Cerebellar nuclear complex (tissue), 1 donor: ENCODE measurements around the gene THRSP.
"Not testable (repeated sequence)": the region's sequence is repeated elsewhere in the genome, so short reads cannot be mapped to it uniquely, and the experiment has no call there.

Experiments used
- DNase-seq, 2 experiments: peaks; one replicate each; lab custom pipeline; 2025; lab: John Stamatoyannopoulos, UW

The THRSP gene

DNA sequence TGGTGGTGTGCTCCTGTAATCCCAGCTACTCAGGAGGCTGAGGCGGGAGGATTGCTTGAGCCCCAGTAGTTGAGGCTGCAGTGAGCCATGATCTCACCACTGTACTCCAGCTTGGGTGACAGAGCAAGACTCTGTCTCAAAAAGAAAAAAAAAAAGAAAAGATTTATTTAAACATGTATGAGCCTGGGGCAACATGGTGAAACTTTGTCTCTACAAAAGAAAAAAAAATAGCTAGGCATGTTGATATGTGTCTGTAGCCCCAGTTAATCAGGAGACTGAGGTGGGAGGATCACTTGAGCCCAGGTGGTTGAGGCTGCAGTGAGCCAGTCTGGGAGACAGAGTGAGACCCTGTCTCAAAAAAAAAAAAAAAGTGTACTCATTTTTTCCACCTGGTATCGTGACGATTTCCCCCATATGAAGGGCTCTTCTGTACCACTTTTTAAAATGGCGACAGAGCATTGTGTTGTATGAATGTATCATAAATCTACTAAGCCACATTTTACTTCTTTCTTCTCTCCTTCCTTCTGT, 24.2 kb upstream of the THRSP start:
- no peak for DNase-seq

DNA sequence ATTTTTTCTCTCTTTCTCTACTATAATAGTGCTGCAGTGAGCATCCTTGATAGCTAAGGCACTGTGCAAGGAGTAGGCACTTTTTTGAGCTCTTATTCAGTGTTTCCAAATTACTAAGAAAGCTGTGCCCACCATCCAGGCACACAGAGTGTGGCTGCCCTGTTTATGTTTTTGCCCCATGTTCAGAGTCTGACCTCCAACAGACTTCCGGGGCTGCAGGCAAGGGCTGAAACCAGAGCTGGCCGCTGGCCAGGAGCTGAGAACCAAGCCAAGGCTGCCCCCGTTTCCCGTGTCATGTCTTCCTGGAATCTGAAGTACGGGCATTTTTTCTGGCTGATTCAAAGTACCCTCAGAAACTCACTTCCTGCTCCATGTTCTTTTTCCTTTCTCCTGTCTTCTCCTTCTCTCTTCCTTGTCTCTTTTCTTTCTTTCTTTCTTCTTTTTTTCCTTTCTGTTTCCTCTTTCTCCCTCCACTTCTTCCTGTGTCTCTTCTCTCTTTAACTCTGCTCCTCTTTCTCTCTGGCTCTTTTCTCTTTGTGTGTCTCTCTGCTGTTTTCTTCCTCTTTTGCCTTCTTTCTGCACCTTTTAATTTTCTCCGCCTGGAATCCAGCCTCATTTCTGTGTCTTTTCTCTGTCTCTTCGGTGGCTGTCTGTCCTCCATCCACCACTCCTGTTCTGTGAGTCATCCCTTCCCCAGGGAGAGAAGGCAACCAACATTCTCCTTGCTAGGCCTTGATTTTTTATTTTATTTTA, 23.6 kb upstream of the THRSP start:
- no peak for DNase-seq

DNA sequence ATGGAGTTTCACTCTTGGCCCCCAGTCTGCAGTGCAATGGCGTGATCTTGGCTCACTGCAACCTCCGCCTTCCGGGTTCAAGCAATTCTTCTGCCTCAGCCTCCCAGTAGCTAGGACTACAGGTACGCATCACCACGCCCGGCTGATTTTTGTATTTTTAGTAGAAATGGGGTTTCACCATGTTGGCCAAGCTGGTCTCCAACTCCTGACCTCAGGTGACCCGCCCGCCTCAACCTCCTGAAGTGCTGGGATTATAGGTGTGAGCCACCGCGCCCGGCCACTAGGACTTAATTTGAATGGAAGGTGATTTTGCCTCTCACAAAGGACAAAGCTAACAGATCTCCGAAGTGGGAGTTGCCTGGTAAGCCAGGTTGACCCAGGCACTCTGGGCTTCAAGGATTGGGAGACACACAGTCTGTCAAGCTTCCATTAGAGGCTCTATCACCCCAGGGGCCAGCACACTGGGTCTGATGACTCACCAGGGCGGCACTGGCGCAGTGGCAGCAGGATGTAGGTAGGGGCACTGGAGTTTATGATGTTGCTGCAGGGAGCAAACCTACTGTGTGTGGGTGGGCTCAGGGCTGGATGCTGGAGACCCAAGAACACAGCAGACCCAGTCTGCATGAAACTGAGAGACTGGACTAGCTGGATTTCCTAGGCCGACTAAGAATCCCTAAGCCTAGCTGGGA, 22.8 kb upstream of the THRSP start:
- DNase-seq = no peak

DNA sequence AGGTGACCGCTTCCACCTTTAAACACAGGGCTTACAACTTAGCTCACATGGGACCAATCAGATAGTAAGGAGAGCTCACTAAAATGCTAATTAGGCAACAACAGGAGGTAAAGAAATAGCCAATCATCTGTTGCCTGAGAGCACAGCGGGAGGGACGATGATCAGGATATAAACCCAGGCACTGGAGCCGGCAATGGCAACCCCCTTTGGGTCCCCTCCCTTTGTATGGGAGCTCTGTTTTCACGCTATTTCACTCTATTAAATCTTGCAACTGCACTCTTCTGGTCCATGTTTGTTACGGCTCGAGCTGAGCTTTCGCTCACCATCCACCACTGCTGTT, 22.3 kb upstream of the THRSP start:
- not testable (repeated sequence) for DNase-seq

DNA sequence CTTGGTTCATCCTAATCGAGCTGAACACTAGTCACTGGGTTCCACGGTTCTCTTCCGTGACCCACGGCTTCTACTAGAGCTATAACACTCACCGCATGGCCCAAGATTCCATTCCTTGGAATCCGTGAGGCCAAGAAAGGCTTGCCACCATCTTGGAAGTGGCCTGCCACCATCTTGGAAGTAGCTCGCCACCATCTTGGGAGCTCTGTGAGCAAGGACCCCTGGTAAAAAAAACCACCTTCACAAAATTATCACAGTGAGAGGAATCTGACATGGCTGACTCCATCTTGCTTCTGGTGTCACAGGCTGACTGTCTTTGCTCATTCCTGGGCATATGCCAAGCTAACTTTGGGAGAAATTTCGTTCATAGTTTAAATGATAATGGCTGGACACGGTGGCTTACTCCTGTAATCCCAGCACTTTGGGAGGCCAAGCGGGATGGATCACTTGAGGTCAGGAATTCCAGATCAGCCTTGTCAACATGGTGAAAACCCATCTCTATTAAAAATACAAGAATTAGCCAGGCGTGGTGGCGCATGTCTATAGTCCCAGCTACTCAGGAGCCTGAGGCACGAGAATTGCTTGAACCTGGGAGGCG, 21.7 kb upstream of the THRSP start:
- DNase-seq = no peak

DNA sequence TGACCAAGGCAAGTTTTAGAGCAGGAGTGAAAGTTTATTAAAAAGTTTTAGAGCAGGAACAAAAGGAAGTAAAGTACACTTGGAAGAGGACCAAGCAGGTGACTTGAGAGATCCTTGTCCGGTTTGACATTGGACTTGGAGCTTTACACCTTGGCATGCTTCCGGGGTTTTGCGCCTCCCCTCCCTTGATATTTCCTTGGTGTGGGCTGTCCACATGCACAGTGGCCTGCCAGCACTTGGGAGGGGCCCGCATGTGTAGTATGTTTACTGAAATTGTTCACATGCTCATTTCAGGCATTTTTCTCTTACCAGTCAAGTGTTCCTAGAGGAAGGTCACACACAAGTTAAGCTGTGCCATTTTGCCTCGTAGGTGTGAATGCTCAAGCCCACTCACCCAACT, 19.0 kb upstream of the THRSP start:
- DNase-seq = no peak

DNA sequence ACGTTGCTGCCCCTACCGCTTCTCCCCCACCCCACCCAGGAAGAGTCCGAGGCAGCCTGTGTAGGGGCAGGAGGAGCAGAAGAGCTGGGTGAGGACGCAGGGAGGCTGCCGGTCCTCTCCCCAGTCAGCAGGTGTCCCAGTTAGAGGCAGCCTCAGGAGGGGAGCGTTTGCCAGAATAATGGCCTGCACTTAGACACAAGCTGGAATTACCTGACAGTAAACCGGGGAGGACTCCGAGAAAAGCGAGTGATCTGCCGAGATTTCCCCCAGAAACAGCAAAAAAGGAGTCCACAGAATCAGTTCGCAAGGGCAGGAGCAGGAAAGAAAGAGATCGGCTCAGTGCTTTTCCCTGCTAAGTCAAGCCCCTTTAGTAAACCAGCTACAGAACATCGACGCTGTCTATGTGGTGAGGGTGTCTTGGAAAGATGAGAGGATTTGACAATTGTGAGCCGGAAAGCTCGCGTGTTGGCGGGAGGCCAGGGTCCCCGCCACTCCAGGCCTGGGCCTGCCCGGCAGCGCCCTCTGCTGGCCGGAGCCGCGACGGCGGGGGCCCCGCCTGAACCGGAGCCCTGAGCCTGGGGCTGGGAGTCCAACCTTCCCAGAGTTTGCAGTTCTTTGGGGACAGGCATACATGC, 17.7 kb upstream of the THRSP start:
- DNase-seq = peak in 1 of 2 experiments; percentile 33

DNA sequence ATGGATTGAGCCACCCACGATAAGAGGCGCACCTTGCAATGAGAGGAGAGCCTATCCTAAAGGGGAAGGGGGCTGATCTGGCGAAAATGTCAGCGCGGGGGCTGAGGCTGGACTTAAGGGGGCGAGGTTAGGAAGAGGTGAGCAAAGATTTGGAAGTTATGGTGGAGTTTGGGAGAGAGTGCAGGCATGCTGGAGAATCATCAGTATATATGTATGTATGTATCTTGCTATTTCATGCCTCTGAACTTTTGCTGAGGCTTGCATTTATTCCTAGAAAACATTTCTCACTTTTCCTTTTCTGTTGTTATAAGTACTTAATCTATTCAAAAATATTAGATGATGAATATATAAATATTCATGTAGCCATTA, 17.2 kb upstream of the THRSP start:
- no peak for DNase-seq

DNA sequence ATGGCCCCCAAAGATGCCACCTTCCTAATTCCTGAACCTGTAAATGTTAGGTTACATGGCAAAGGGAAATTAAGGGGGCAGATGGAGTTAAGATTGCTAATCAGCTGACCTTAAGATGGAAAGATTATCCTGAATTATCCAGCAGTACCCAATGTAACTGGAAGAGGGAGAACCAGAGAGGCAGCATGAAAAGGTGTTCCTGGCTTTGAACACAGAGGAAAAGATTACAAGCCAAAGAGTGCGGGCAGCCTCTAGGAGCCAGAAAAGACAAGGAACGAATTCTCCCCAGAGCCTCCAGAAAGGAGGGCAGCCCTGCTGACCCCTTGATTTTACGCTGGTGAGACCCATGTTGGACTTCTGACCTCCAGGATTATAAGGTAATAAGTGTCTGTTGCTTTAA, 15.1 kb upstream of the THRSP start:
- no peak for DNase-seq

DNA sequence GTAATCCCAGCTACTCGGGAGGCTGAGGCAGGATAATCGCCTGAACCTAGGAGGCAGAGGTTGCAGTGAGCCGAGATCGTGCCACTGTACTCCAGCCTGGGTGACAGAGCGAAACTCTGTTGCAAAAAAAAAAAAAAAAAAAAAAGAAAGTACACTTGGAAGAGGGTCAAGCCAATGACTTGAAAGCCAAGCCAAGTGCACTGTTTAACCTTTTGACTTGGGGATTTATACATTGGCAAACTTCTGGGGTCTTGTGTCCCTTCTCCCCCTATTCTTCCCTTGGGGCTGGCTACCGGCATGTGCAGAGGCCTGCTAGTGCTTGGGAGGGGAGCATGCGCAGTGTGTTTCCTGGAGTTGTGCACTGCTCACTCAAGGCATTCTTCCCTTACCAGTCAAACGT, 14.3 kb upstream of the THRSP start:
- no peak for DNase-seq

DNA sequence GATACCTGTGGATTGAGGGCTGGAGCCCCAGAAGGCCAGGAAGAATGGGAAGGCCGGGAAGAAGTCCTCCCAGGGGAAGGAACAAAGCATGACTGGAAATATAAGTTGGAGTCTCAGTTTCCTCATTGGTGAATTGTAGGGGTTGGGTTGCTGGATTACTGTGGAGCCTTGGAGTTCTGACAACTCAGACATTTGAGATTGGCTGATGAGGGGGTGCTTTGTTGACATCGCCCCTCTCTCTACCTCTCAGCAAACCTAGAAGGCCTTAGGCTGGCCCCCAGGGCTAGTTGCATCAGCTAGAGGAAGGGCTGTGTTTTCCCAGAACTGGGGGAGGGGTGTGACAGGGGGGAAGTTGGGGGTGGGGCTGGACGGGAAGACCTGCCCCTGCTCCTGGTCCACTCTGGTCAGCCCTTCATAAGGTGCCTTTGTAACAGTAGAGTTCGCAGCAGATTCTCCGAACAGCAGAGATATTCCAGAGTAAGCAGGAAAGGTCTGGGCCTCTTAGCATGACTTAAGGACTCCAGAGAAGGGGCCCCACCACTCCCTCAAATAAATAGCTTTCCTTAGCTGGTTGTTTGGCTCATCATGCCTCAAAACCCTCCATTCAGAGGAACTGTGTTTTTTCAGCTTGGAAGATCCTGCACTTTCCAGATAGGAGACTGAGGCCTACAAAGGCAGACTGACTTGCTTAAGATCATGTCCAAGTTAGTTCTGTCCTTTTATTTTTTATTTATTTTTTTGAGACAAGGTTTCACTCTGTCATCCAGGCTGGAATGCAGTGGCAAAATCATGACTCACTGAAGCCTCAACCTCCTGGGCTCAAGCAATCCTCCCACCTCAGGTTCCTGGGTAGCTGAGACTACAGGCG, 12.5 kb upstream of the THRSP start:
- DNase-seq = no peak

DNA sequence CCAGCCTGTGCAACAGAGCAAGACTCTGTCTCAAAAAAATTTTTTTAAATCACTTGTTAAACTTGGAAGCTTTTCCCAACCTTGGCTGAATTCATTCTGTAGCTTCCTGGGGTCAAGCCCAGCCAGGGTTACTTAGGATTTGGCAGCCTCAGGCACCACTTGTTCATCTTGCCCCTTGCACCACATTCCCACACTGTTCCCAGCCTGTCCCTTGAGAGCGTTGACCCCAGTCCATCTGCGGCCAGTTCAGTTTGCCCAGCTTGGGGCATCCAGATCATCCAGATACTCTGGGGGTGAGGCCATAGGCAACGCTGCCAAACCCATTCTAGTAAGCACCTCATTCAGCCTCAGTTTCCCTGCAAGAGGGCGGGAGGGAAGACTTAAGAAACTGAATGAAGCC, 8.7 kb upstream of the THRSP start:
- DNase-seq = no peak

DNA sequence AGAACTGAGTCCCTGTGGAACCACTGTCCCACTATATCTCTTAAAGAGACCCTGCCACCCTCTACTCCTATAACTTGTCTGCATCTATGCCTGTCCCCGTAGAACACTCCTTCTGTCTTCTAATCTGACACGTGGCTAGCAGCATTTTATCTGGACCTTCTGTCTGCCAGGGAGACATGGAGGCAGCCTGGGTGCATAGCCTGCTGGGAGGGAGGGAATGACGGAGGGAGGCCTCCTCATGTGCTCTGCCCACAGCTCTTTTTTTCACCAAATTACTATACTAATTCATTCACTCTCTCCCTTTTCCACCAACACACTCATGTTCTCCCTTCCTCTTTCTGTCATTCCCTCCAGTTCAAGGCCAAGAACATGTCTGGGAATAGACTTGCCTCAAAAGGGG, 7.6 kb upstream of the THRSP start:
- no peak for DNase-seq

DNA sequence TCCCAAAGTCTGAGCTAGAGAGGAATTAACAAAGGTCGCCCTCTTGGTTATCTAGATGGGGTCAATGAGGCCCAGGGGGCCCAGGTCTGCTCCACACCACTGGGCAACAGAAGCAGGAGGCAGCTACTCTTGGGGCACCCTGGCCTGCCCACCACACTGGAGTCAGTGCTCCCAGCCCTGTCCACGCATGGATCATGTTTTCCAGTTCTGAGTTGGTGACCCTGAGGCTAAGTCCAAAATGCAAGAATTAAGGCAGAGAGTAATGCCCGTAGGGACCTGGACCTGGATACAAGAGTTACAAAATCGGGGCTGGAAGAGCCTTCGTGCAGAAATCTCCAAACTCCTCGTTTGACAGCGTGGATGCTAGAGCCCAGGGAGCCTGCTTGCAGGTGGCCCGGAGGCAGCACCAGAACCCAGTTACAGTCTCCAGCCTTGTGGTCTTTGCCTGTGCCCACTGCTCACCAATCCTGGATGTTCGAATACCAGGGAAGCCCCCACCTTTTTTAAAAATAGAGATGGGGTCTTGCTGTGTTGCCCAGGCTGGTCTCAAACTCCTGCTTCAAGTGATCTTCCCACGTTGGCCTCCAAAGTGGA, 6.1 kb upstream of the THRSP start:
- DNase-seq = no peak

DNA sequence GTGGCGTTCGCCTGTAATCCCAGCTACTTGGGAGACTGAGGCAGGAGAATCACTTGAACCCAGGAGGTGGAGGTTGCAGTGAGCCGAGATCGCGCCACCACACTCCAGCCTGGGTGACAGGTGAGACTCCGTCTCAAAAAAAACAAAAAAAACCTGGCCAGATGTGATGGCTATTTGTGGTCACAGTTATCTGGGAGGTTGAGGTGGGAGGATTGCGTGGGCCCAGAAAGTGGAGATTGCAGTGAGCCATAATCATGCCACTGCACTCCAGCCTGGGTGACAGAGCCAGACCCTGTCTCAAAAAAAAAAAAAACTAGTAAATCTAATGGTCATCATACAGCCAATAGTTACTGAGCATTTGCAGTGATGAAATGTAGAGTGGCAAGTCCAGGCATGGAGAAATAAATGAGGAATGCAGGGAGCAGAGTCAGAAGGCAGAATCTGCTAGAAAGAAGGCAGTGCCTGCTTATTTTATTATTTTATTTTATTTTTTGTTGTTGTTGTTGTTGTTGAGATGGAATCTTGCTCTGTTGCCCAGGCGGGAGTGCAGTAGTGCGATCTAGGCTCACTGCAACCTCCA, 3.8 kb upstream of the THRSP start:
- not testable (repeated sequence) for DNase-seq

DNA sequence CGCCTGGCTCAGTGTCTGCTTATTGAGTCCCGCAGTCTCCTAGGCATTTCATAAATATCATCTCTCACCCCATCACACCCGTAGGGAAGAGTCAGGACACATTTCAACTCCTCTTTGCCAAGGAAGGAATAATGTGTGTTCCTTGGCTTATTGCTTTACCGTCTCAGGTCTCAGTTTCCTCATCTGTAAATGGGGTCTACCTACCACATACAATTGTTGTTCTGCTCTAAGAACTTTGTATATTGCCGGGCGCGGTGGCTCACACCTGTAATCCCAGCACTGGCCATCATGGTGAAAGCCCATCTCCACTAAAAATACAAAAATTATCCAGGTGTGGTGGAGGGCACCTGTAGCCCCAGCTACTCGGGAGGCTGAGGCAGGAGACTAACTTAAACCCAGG, 3.1 kb upstream of the THRSP start:
- no peak for DNase-seq

DNA sequence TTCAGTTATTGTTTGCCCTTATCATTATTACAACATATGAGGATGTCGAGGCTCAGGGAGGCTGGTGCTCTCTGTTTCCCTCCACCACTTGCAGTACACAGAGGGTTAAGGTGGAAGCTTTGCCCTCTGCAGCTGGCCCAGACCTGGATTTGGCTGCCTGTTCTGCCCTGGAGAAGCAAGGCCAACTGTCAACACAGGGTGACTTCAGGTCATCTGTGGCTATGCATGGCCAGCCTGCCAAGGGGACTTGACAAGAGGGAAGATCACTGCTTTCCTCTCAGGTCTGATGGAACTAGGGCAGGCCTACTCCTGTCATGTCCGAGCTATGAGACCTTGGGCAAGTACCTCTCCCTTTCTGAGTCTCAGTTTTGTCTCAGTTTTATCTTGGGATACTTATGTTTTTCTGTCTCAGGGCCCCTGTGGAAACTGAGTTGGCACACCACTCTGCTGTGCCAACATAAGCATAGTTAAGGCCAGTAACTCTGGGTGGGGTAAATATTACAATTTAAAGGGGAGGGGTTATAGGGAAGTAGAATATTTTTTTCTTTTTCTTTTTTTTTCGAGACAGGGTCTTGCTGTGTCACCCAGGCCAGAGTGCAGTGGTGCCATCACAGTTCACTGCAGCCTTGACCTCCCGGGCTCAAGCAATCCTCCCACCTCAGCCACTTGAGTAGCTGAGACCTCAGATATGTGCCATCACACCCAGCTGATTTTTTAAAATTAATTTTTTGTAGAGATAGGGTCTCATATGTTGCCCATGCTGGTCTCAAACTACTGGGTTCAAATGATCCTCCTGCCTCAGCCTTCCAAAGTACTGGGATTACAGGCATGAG, 2.4 kb upstream of the THRSP start:
- DNase-seq = peak; percentile 31 to 54

DNA sequence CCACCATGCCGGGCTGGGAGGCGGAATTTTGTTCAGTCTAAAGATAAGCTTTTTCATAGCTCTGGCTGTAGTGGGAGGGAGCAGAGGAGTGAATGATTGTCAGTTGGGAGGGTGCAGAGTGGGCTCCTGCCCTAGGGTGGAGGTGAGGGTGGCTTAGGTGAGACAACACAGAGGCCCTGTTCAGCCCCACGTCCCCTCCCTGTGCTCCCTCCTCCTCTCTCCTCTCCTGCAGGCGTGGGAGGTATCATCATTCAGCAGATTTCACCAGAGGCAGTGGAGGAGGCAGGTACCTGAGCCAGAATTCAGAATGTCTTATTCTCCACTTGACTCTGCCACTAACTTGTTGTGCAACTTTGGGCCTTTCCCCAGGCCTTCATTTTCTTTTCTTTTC, 1.7 kb upstream of the THRSP start:
- no peak for DNase-seq

DNA sequence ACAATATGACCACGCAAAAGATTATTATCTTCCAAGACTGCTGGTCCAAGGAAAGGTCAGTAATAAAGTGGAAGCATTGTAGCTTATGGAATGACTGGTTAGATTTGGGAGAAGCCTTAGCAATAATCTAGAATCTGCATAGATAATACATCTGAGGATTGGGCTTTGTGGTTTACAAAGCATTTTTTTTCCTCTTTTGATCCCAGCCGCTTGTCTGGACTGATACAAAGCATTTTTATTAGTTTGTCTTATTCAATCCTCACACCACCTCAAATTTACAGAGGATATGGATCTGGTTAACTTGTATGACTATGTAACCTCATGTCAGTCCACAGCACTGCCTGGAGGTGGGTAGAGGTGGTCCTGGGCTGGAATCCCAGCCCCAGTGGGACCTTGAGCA, 990 bp upstream of the THRSP start:
- no peak for DNase-seq

DNA sequence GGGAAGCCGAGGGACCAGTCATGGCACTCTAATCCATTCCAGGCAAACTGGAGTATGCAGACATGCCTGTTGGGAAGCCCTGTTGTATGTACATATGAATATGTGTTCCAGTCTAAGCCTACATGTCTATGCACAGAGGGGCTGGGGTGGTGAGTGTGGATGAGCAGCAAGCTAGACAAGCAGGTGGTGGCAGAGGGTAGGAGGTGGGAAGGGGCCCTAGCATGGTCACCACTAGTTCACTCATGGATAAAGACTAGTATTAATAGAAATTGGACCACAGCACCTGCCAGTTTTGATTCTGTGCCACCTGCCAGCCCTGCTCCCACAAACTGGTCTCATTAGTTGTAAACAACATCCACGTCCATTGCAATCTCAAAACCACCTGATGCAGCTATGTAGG, 1.5 kb downstream of the THRSP start:
- peak in 1 of 2 experiments; percentile 2 for DNase-seq
